Hematopoietic multipotent progenitor cell treated with erythropoietin and hydrocortisone succinate and interleukin-3 and kit ligand, for 8 days (in vitro differentiated cells): ENCODE data around the gene MNDA.

ENCODE experiments used
- DNase-seq: peaks from one replicate; pipeline ENCODE4 v3.0.0-alpha.2; 2015

MNDA gene

DNA sequence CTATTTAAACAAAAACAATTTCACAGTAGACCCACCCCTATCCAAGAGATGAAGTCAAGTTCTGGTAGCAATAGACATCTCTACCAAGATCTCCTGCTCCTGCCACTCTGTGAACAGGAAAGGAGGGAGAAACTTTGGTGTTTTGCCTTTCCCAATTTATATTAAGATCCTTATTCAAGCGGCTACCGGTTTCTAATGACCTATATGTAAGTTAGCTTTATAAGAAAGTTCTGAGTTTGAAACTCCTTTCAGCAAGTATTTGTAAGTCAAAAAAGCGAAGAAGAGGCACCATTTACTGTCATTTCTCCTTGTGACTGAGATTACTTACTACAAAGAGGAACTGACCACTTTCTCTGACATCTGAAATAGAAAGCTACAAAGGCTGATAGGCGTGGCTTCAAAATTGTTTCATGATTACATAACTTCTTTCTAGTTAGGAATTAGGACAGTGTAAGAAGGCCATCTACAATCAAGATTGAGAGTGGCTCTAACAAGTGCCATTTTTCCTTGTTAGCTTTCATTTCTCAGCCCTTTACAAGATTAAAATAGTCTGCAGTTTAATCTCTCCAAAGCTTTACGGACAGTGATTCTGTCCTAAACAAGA lies at the start of gene MNDA:
TSS of gene MNDA (plus strand) at position 448 of the 604 bp plus-strand sequence. CDS start 10,803 bp downstream, outside the sequence.
- peak; percentile 43 for DNase-seq

DNA sequence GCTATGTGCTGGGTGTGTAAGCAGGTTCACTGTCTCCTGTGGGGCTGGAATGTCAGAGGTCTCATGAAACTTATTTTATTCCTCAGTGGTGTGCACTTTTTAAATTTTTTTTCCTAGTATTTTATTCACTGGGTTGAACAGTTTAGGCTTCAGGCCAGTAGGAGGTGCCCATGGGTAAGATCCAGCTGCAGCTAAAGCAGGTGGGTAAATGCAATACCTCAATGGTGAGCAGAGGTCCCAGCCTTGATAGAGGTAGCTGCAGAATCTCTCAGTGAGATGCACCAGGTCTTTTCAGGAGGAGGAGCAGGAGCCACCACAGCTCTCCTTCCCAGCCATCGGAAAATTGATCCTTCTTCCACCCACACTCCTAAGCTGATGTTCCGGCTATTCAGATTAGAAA lies 37.5 kb upstream of the MNDA start:
- peak; percentile 43 for DNase-seq

DNA sequence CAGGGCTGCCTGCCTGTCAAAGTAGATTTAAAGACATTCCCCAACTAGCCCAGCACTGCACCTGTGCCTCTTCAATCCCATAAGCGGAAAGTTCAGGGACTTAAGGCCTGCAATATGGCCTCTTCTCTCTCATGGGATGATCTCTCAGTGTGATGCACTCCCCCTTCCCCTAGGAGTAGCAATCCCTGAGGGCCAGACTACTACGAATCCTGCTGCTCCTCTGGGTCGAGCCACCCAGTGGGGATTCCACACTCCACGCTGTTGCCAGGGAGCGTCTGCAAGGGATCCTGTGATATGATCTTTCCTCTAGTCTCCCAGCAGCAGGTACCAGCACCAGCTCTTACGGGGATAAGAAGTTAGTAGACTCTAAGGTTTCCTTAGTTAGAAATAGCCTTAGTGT lies 36.9 kb upstream of the MNDA start:
- DNase-seq, result no peak

DNA sequence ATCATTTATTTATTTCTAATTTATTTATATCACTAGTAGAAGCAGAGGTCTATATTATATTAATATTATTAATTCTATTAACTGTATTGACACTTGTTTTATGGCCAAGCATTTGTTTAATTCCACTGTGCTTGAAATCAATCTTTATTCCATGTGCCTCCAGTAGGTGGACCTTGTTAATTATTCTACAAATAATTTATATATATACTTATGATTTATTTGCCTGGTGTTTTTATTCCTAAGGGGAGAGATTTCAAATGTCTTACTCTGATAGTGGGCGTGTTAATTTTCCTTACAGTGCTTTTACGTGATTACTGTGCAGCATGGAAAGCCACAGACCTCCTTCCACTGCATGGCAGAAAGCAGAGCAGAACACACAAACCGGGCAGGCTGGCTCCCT lies 32.6 kb upstream of the MNDA start:
- DNase-seq, result peak; percentile 31

DNA sequence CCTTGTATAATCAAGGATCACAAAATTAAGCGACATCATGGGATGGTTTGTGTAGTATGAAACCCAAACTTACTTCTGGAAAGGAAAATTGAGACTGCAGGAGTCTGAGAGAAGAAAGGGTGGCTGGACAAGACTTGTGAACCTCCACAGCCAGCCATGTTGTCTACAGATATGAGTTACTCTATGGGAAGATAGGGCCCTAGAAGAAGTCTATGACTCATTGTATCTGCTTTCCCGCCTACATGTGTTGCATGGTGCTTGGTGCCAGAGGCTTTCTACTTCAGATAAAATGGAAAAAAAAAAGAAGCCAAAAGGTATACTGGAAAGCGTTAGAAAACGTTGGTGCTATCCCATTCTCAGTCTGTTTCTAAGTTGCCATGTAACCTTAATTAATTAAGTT lies 31.5 kb upstream of the MNDA start:
- peak; percentile 67 for DNase-seq

DNA sequence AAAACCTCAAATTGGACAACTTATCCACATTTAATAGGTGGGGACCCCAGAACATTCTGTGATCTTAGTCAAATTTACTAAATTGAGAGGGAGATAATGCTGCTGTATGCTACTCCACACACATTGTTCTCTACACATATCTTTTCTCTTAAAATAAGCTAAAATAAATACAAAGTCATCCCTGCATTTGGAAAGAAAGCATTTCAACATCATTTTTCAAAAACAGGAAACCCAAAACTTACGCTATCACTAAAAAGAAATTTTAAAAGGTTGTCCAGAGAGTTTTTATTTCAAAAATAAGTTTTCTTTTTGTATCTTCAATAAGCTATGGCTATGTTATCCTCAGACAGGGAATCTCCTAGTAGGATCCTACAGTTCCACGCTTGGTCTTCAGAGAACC lies 30.6 kb upstream of the MNDA start:
- no peak for DNase-seq

DNA sequence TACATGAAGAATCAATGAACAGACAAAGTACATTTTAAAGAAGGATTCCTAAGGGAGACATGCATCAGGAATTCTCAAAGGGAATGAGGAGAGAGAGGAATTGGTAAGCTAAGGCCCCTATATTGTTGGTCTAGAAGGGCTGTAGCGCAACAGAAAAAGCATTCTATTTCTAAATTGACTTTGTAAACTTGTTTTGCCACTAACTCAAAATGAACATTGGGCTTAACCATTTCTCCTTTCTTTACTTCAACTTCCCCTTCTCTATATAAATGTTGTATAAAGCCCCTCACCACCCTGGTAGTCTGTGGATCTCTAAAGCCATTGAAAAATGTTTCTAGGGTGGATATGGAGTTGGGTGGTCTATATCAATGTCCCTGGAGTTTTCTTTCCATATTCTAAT lies 29.8 kb upstream of the MNDA start:
- DNase-seq, result no peak

DNA sequence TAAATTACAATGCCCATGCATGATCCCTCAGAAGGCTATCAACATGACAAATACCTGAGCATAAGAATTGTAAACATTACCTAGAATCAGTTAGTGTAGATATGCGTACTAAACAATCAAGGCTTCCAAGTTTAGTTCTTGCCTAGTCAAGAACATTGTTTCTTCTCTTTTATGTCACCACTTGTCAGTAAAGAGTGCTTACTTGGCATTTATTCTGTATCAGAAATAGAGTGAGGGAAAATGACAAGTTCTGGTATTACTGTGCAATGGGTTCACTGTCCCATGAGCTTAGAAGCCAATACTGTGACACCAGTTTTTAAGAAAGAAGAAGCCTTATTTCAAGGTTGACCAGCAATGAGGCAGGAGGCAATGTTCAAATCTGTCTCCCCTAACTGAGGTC lies 27.5 kb upstream of the MNDA start:
- no peak for DNase-seq

DNA sequence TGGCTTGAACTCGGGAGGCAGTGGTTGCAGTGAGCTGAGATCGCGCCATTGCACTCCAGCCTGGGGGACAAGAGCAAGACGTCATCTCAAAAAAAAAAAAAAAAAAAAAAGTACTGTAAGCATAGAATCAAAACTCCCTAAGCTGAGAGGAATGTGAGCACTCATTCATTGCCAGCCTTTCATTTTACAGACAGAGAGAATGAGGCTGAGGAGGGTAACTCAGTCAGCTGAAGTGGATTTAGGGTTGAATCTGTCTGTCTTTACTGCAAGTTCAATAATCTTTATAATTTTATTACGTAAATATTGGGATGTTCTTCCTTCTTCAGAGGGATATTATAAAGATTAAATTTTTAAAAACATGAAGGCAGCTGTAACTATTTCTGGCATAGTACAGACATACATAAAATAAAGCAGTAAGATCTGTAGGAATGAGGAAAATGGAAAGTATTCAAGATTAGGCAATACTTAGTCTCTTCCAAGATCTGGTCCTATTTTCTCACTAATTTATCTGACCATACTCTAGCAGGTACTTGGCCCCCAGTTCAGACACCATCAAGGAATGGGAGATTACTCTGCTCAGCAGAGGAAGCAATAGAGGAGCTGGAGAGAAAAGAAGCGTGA lies 24.1 kb upstream of the MNDA start:
- DNase-seq, result no peak

DNA sequence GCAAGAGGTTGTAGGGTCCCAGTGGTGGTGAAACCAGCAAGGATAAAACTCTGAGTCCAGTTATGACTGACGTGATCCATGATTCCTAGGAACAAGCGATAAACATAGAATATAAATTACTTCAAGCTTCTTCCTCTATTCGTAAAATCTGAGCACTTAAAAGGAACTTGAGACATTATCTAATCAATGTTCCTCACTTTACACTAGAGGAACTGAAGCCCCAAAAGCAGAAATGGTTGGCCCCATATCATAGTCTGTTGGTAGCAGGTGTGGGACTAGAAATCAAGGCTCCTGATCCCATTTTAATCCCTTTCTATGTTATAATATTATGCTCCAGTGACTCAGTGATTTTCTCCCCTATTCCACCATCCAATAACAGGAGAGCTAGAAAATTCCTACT lies 21.9 kb upstream of the MNDA start:
- no peak for DNase-seq

DNA sequence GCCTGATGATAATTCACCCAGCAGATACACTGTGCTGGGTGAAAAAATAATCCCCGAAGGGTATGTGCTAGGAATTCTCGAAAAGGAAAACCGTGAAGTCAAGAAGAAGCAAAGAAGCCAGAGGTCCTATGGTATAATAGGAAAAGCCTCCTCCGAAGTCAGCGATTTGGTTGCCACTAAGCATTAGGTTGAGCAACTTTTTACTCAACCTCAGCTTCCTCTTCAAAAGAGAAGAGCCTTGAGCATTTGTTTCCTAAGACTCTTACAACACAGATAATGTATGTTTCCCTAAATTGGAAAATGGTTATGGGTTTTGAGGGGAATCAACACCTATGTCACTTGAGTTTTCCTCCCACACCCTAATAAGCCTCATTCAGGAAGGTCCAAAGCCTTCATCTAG lies 21.3 kb upstream of the MNDA start:
- DNase-seq, result no peak

DNA sequence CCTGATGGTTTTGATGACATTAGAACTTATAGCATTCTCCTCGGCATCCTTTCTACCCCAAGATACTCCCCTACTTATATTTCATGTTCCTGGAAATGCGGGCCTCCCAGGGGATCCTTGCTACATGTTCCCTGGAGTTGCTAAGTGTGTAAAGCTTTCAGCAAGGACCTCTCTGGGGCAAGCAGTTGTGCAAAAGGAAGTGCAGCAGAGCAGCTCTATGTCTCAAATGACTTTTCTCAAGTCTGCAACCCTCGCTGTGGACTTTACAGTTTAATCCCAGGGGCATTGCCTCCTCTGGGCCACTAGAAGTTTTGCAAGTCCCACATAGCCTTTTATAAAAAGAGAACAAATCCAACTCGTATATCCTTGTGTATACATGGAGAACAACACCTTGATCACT lies 20.8 kb upstream of the MNDA start:
- no peak for DNase-seq

DNA sequence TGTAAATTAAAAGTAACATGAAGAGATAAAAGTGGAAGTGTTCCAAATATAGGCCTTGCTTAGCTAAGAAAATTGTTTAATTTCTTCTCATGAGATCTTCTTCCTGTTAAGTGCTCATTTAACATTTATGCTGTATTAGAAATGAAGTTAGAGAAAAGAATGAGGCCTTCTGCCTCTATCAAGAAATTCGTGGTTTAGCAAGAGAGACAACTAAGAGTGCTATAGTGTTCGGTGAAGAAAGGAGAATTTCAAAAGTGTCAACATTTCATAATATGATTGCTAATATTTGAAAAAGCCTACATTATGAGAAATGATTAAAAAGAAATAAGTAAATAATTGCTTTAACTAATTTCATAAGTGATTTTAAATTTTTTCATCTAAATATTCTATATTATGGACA lies 18.8 kb upstream of the MNDA start:
- DNase-seq, result no peak

DNA sequence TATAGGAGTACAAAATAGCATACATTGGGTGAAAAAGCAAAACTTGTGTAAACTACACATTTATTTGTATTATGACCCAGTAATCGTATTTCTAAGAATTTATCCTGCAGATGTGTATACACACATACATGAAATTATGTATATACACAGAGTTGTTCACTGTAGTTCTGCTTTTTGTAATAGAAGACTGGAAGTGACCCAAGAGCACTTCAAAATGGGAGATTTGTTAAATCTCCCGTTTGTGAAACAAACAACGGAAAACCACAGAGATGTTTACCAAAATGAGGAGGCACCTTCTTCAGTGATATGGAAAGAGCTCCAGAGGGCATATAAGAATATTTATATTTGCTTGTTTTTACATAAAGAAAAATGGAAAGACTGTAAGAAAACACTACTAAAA lies 18.0 kb upstream of the MNDA start:
- DNase-seq, result no peak

DNA sequence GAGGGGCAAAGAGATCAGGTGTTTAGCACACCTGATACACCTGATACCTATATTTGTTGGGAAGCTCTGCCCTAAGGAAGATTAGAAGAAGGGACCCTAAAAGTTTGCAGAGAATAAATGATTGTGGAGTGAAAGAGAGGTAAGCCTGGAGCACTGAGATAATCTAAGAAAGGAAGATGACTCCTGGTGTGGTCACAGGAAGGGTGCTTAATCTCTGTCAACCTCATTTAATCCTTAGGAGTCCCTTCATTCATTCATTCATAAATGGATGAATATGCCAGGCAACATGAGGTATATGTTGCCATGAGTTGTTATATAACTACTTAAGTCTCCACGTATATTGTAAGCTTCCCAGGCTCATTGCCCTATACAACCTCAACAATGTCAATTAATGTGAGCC lies 16.2 kb upstream of the MNDA start:
- peak; percentile 33 for DNase-seq

DNA sequence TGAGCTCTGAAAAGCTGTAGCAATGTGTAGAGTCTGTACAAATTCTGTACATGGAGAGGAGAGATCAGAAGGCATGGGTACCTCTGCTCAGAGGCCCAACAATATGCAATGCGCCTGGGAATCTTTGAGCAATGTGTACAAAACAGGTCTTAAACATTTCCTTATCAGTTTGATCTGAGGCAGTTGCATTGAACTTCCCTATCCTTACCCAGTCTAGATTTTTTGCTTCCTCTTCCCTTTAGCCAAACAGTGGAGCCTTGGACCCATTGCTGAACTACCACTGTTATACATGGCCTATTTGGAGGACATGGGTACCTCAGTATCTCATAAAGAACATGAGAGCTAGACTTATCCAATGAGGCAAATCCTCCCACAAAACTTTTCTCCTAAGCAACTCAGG lies 12.6 kb upstream of the MNDA start:
- peak; percentile 31 for DNase-seq

DNA sequence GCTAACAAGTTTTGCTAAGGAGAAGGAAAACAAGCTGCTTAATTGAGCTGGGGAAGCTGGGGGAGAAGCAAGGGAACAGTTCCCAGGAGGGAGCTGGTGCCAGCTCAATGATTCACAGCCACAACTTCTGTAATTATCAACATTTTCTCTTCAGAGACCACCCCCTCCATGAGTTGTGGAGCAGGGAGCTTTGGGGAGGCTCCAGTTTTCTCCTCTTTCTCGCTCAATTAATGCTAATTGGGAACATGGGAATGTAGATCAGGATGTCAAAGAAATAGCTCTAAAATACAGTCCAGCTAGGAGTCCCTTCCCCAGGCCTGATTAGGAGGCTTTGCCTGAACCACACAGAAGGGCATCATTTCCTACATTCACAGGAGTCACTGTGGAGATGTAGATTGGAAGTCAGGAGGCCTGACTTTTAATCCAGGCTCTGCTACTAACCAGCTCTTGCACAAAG lies 12.1 kb upstream of the MNDA start:
- DNase-seq, result no peak

DNA sequence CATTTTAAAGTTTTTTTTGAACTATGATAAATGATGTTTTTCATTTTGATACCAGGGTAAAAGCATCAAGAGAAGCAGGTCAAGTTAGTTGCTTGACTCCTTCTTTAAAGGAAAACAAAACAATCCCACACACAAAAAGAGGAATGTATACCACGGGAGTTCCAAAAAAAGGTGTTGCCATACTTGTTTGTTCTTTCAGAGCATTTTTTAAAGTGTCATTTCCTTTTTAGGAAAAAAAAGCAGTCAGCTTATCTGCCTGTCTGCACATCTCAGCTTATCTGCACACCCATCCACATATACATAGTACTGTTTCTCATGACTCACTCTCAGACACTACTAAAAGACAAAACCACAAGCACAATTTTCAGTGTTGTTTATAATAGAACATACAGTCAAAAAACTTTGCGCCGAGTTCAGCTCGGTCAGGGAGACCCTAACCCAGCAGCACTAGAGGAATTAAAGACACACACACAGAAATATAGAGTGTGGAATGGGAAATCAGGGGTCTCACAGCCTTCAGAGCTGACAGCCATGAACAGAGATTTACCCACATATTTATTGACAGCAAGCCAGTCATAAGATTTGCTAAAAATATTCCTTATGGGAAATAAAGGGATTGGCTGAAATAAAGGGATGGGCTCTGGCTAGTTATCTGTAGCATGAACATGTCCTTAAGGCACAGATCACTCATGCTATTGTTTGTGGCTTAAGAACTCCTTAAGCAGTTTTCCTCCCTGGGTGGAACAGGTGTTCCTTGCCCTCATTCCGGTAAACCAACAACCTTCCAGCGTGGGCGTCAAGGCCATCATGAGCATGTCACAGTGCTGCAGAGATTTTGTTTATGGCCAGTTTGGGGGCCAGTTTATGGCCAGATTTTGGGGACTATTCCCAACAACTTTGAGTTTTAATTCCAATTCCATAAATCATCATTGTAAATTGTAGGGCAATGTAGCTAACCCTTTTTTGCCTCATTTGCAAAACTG lies 11.4 kb upstream of the MNDA start:
- peak; percentile 91 for DNase-seq

DNA sequence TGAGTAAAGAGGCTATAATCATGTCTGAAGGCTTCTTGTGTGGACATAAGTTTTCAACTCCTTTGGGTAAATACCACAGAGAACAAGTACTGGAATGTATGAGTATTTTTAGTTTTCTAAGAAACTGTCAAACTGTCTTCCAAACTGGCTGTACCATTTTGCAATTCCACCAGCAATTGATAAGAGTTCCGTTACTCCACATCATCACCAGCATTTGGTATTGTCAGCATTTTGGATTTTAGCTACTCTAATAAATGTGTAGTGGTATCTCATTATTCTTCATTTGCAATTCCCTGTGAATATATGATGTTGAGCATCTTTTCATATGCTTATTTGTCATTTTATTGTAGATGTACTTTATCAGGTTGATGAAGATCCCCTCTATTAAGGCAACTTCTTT lies 9.4 kb upstream of the MNDA start:
- DNase-seq, result no peak

DNA sequence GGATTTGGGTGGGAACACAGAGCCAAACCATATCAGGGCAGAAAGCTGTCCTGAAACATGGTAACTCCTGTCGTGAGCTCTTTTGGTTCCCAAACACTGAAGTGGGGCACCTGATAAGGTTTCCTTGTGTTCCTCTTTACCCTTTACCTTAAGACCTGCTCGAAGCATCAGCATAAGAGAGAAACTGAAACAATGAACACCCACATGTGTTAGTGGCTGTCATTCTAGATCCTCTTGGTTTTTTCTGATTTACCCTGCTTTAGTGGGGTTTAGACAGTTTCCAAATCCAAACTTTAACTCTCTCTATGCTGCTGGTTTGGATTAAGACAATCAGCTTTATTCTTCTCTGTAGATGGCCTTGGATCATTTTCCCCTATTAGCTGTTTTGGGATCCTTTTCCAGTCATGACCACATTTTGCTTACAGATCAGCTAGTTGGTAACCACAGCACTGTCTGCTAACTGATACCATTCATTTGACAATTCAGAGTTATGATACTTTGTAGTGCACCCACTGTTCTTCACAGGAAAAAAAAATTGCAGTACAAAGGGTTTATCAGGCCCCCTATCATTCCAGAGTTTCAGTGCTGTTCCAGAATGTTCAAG lies 975 bp upstream of the MNDA start:
- DNase-seq, result peak; percentile 39

DNA sequence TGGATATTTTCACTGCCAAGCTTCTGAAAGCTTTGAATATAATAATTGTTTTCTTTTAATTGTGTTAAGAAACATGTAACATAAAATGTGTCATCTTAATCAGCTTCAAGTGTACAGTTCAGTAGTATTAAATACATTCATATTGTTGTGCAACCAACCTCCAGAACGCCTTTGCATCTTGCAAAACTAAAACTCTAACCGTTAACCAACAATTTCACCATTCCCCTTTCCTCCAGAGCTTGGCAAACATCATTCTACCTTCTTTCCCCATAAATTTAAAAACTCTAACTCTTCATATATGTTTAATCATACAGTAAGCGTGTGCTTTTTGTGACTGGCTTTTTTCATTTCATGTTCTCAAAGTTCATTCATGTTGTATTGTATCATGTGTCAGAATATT lies 2.1 kb downstream of the MNDA start:
- DNase-seq, result no peak

DNA sequence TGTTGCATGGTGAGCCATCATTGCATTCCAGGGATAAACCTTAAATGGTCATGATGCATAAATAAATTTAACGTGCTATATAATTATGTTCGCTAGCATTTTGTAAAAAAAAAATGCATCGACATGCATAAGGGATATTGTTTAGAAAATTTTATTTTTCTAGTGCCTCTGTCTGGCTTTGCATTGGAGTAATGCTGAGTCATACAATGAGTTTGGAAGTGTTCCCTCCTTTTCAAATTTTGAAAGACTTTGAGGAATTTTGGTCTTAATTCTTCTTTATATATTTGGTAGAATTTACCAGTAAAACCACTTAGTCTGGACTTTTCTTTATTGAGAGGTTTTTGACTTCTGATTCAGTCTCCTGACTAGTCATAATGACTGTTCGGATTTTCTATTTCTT lies 4.9 kb downstream of the MNDA start:
- no peak for DNase-seq

DNA sequence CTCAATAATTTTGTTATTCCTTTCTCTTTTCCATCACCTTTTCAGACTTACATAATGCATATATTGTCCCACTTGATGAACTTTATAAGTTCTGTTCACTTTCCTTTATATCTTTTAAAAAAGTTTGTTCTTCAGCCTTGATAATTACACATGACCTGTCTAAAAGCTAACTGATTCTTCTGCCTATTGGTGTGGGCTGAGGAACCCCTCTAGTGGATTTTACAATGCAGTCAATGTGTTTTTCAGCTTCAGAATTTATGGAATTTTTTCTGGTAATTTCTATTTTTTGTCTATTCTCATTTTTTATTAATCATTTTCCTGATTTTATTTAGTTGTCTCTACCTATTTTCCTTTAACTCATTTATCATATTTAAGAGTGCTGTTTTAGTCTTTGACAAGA lies 7.5 kb downstream of the MNDA start:
- no peak for DNase-seq

DNA sequence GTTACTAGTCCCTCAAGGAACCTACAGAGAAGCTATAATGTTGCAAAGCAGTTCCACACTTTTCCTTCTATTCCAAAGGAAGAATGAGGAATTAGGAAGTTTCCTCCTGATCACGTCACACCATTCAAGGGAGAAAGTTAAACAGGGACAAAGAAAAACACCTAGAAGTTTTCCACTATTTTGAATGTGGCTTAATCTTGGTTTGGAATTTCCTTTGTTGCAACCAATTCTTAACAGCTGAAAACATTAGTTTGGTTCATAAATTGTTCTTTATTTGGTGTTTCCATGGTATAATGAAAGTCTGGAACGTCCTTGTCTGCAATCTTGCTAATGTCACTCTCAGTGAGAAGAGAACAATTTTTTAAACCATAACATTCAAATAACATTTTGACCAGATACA lies 8.4 kb downstream of the MNDA start:
- DNase-seq, result no peak
